ENCODE measurements around the gene PGP. TPM values are rescaled to one million over a fixed set of nuclear protein-coding genes. Genes with fewer than 3 reads are reported as not detected.

The PGP gene
- total RNA-seq, 3 donors from 2014 or later = 25.8 to 27.9 (median 27.2) TPM

- H3K4me1 Mint-ChIP-seq (ENCODE audit: low read depth) = no peaks in the 10 kb centered on the region
- DNase-seq = no peak
- no peaks in the 10 kb centered on the region for H3K27me3 Mint-ChIP-seq (ENCODE audit: low read depth)
- ATAC-seq = no peak
- peaks cover 6% of the 10 kb centered on the region for H3K36me3 Mint-ChIP-seq (ENCODE audit: insufficient read depth)
- H3K4me3 Mint-ChIP-seq = no peak overlapping the region
- no peaks in the 10 kb centered on the region for H3K9me3 Mint-ChIP-seq
Observed at GRCh38 chr16:2180461-2180860, 34.2 kb downstream of the PGP start.

- no peak for DNase-seq
- no peaks in the 10 kb centered on the region for H3K9me3 Mint-ChIP-seq
- no peak for ATAC-seq
- peaks cover 6% of the 10 kb centered on the region for H3K36me3 Mint-ChIP-seq (ENCODE audit: insufficient read depth)
- no peak overlapping the region for H3K4me3 Mint-ChIP-seq
- no peaks in the 10 kb centered on the region for H3K27me3 Mint-ChIP-seq (ENCODE audit: low read depth)
- no peaks in the 10 kb centered on the region for H3K4me1 Mint-ChIP-seq (ENCODE audit: low read depth)
Observed at GRCh38 chr16:2179576-2179975, 35.1 kb downstream of the PGP start.

- Mint-ChIP-seq H3K4me3 (no peak overlapping the region), H3K4me1 (ENCODE audit: low read depth) (no peaks in the 10 kb centered on the region), H3K27me3 (ENCODE audit: low read depth) (no peaks in the 10 kb centered on the region), H3K9me3 (no peaks in the 10 kb centered on the region), H3K36me3 (ENCODE audit: insufficient read depth) (peaks cover 6% of the 10 kb centered on the region)
- no peak for ATAC-seq
- DNase-seq = no peak
Observed at GRCh38 chr16:2179107-2179501, 35.5 kb downstream of the PGP start.

DNA sequence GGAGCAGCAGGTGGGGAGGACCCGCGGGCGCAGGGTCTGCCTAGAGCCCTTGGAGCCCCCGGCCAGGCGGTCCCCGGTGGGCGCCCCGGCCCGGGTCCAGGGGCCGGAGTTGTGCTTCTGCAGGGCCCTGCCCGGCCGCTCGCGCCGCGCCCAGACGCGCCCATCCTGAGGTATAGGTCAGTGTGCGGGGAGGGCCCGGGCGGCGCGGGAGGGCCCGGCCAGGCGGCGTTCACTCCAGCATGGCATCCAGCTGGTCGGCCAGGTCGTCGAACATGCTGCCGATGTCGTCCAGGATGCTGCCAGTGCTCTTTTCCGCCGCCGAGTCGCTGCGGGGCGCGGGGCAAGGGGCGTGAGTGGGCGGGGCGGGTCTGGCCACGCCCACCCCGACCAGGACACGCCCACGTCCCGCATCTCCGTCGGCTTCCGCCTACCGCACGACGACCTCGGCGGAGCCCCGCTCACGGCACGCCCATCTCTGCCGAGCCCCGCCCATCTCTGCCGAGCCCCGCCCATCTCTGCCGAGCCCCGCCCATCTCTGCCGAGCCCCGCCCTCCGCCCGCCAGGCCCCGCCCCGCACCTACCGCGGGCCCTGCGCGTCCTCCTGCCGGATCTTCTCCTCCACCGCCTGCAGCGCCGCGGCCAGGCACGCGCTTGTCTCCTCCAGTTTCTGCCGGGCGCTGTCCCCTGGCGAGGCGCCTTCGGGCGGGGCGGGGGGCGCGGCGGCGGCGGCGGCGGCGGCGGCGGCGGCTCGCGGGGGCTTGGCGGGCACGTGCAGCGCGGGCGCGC lies 36.1 kb downstream of the PGP start:
- Mint-ChIP-seq H3K9me3 (no peaks in the 10 kb centered on the region), H3K27me3 (ENCODE audit: low read depth) (no peaks in the 10 kb centered on the region), H3K4me3 (no peak overlapping the region), H3K4me1 (ENCODE audit: low read depth) (no peaks in the 10 kb centered on the region), H3K36me3 (ENCODE audit: insufficient read depth) (peaks cover 7% of the 10 kb centered on the region)
- peak; percentile 75 to 83 for ATAC-seq
- DNase-seq = no peak

GRCh38 chr16:2177561-2177960 lies 37.1 kb downstream of the PGP start:
- H3K9me3 Mint-ChIP-seq = no peaks in the 10 kb centered on the region
- no peaks in the 10 kb centered on the region for H3K27me3 Mint-ChIP-seq (ENCODE audit: low read depth)
- H3K36me3 Mint-ChIP-seq (ENCODE audit: insufficient read depth) = peaks cover 10% of the 10 kb centered on the region
- H3K4me1 Mint-ChIP-seq (ENCODE audit: low read depth) = no peaks in the 10 kb centered on the region
- no peak overlapping the region for H3K4me3 Mint-ChIP-seq
- DNase-seq (no peak), ATAC-seq (no peak)

GRCh38 chr16:2177101-2177500 lies 37.5 kb downstream of the PGP start:
- Mint-ChIP-seq H3K9me3 (no peaks in the 10 kb centered on the region), H3K4me1 (ENCODE audit: low read depth) (no peaks in the 10 kb centered on the region), H3K36me3 (ENCODE audit: insufficient read depth) (peaks cover 10% of the 10 kb centered on the region), H3K4me3 (no peak overlapping the region), H3K27me3 (ENCODE audit: low read depth) (no peaks in the 10 kb centered on the region)
- DNase-seq (no peak), ATAC-seq (no peak)

- Mint-ChIP-seq H3K4me3 (no peak overlapping the region), H3K27me3 (ENCODE audit: low read depth) (no peaks in the 10 kb centered on the region), H3K4me1 (ENCODE audit: low read depth) (no peaks in the 10 kb centered on the region), H3K9me3 (no peaks in the 10 kb centered on the region), H3K36me3 (ENCODE audit: insufficient read depth) (peaks cover 12% of the 10 kb centered on the region)
- DNase-seq (no peak), ATAC-seq (no peak)
Observed at GRCh38 chr16:2176047-2176446, 38.6 kb downstream of the PGP start.

DNA sequence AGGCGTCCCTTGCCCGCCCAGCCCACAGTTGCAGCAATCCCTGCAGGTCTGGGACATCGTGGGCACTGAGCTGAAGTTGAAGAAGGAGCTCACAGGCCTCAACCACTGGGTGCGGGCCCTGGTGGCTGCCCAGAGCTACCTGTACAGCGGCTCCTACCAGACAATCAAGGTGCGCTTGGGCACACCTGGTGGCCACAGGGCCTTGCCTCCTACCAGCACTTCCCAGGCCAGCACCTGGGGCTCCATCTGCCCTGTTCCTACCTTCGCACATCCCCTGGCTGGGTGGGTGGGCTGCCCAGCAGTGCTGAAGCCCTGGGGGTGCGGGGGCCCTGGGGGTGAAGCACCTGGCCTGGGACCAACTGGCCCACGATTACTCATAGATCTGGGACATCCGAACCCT lies 39.2 kb downstream of the PGP start:
- Mint-ChIP-seq H3K9me3 (no peaks in the 10 kb centered on the region), H3K36me3 (ENCODE audit: insufficient read depth) (peaks cover 12% of the 10 kb centered on the region), H3K4me1 (ENCODE audit: low read depth) (no peaks in the 10 kb centered on the region), H3K4me3 (no peak overlapping the region), H3K27me3 (ENCODE audit: low read depth) (no peaks in the 10 kb centered on the region)
- ATAC-seq (no peak), DNase-seq (no peak)

DNA sequence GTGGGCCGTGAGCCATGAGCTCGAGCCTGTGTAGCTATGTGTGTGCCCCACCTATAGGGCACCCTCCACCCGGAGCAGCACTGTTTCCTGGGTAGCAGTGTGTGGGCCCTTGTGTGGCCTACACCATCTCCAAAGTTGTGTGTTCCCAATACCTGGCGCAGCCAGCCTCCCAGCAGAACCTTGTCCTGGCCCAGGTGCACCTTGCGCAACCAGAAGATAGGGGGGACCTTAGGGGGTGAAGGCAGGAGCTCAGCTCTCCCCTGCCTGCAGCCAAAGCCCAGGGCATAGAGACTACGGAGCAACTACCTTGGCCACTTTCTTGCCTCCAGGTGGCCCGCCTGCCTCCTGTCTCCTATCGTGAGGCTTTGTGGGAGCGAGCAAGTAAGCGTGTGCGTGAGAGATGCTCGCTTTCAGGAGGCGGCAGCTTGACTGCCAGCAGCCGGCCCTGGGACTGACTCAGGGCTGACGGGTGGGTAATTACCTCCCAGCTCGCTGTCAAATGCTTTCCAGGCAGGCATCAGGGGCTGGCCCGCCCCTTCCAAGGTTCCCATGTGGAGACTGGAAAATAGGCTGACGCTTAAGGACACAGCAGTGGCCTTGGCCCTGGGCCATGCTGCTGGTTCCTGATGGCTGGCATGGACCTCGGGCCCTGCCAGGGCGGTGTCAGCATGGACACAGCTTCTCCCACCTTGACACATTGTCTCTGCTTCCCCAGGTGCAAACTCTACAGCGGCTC lies 40.1 kb downstream of the PGP start:
- Mint-ChIP-seq H3K4me1 (ENCODE audit: low read depth) (no peaks in the 10 kb centered on the region), H3K4me3 (no peak overlapping the region), H3K27me3 (ENCODE audit: low read depth) (no peaks in the 10 kb centered on the region), H3K9me3 (no peaks in the 10 kb centered on the region), H3K36me3 (ENCODE audit: insufficient read depth) (peaks cover 12% of the 10 kb centered on the region)
- DNase-seq (no peak), ATAC-seq (no peak)

- Mint-ChIP-seq H3K4me1 (ENCODE audit: low read depth) (no peaks in the 10 kb centered on the region), H3K4me3 (no peak overlapping the region), H3K27me3 (ENCODE audit: low read depth) (no peaks in the 10 kb centered on the region), H3K36me3 (ENCODE audit: insufficient read depth) (peaks cover 12% of the 10 kb centered on the region), H3K9me3 (no peaks in the 10 kb centered on the region)
- ATAC-seq (no peak), DNase-seq (no peak)
Observed at GRCh38 chr16:2173916-2174315, 40.7 kb downstream of the PGP start.

DNA sequence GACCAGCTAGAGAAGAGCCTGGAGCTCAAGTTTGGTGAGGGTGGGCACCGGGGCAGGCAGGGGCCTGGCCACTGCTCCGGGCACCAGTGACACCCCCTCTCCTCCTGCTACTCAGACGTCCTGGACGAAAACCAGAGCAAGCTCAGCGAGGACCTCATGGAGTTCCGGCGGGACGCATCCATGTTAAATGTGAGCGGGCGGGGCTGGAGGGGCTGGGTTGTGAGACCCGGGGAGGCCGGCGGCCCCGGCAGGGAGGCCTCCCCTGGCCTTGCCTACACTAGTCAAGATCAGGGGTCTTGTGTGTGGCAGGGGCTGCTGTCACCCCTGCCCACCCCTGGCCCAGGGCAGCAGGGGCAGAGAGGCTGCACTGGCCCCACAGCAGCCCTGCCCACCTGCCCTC lies 41.3 kb downstream of the PGP start:
- no peak for ATAC-seq
- Mint-ChIP-seq H3K9me3 (no peaks in the 10 kb centered on the region), H3K4me1 (ENCODE audit: low read depth) (no peaks in the 10 kb centered on the region), H3K4me3 (no peak overlapping the region), H3K36me3 (ENCODE audit: insufficient read depth) (peaks cover 12% of the 10 kb centered on the region), H3K27me3 (ENCODE audit: low read depth) (no peaks in the 10 kb centered on the region)
- no peak for DNase-seq

GRCh38 chr16:2172688-2173335 lies 41.8 kb downstream of the PGP start:
- no peaks in the 10 kb centered on the region for H3K4me1 Mint-ChIP-seq (ENCODE audit: low read depth)
- H3K4me3 Mint-ChIP-seq = no peak overlapping the region
- no peak for ATAC-seq
- H3K9me3 Mint-ChIP-seq = no peaks in the 10 kb centered on the region
- peaks cover 14% of the 10 kb centered on the region for H3K36me3 Mint-ChIP-seq (ENCODE audit: insufficient read depth)
- no peak for DNase-seq
- no peaks in the 10 kb centered on the region for H3K27me3 Mint-ChIP-seq (ENCODE audit: low read depth)

- Mint-ChIP-seq H3K9me3 (no peaks in the 10 kb centered on the region), H3K4me1 (ENCODE audit: low read depth) (no peaks in the 10 kb centered on the region), H3K36me3 (ENCODE audit: insufficient read depth) (peaks cover 11% of the 10 kb centered on the region), H3K27me3 (ENCODE audit: low read depth) (no peaks in the 10 kb centered on the region), H3K4me3 (no peak overlapping the region)
- ATAC-seq (no peak), DNase-seq (no peak)
Observed at GRCh38 chr16:2171601-2172178, 43.0 kb downstream of the PGP start.

DNA sequence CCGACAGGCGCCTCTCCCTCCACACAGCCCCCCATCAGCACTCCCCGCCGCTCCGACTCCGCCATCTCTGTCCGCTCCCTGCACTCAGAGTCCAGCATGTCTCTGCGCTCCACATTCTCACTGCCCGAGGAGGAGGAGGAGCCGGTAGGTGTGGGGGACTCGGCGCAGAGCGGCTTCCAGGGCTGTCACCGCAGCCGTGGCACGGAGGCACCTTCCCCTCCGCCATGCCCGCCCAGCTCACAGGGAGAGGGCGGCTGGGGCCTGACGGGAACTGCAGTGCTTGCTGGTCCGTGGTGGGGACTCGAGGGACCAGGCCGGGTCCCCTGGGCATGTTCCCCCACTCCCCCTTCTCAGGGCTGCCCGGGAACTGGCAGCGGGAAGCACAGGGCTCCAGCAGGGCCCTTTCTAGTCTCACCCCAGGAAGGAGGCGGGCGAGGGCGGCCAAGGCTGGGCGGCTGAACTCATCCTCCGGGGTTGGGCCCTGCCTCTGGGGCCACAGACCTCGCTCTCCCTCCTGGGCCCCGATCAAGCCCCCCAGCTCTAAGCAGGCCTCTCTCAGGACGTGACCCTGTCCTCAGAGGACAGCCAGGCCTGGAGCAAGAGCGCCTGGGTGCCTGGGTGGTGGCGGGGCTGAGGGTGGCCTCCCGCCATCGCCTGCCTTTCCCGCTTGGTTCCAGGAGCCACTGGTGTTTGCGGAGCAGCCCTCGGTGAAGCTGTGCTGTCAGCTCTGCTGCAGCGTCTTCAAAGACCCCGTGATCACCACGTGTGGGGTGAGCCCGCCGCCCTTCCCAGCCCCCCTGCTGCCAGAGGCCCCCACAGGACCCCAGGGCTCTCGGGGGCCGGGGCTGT lies 43.8 kb downstream of the PGP start:
- Mint-ChIP-seq H3K36me3 (ENCODE audit: insufficient read depth) (peaks cover 11% of the 10 kb centered on the region), H3K27me3 (ENCODE audit: low read depth) (no peaks in the 10 kb centered on the region)
- DNase-seq = no peak

More for the DNA sequence above, 43.8 kb downstream of the PGP start:
- Mint-ChIP-seq H3K4me1 (ENCODE audit: low read depth) (no peaks in the 10 kb centered on the region), H3K4me3 (no peak overlapping the region), H3K9me3 (no peaks in the 10 kb centered on the region)
- ATAC-seq = no peak

Measured in activated T-cell treated with anti-CD3 and anti-CD28 coated beads, Interleukin-2, amount 50 U/mL, for 4 hours (primary cell).